ENCODE measurements around the gene PLEKHG1.
A peak's percentile ranks its signal among the peaks of the same experiment; 100 is the strongest.

PLEKHG1 gene

DNA sequence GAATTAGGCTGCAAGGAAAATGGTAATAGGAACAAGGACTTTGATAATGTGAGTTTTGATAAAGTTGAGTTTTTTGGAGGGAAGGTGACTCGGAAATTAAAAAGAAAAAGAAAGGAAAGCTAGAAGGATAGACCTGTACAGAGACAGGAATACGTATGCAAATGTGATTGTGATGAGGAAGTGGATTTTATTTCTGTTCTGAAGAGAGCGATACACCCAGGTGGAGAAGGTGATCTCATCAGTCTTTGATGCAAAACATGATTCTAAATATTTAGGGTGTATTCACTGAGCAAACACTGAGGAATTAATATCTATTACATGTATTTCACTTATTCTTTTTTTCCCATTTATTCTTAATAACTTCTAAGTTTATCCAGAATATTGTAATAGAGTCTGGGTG is 9.2 kb upstream of the PLEKHG1 start:
- no peak for DNase-seq

DNA sequence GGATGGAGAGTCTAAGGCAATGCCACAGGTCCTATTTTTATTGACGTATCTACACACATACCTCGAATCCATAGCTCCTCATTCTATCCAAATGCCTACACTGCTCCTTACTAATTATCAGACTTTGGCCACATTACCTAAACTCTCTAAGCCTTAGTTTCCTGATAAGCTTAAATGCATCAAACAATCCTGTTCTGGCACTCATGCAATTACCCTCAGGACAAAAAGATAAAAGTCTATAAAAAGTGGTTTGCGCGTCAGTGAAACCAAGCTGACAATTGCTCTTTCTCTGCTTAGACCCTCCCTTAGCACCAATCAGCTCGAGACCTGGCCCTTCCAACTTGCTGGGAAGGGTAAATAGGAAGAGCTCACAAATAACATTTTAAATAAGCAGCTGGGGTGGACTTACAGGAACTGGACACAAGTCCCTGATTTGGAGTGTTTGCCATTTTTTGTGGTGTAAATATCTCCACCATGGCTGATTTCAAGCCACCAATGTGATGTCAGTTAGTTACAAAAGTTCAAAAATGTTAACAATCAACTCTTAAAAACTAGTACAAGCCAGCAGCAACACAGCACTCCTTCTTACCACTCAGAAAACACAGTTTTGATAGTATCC is 7.2 kb upstream of the PLEKHG1 start:
- no peak for DNase-seq

DNA sequence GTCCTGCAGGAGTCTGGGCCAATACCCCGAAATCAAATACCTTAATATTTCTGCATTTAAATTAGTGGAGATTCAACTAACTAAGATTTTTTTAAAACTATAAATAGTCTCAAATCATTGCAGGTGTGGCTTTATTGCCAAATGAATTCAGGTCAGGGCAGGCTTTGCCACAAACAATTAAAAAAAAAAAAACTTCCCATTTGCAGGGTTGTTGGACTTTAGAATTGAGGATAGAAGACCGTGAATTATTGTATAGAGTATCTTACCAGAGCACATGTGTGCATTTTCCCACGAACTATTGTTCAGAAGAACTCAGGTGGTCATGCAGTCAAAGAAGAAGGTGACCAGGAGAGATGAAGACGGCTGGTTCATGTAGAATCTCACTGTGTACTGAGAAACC is 6.6 kb upstream of the PLEKHG1 start:
- no peak for DNase-seq

DNA sequence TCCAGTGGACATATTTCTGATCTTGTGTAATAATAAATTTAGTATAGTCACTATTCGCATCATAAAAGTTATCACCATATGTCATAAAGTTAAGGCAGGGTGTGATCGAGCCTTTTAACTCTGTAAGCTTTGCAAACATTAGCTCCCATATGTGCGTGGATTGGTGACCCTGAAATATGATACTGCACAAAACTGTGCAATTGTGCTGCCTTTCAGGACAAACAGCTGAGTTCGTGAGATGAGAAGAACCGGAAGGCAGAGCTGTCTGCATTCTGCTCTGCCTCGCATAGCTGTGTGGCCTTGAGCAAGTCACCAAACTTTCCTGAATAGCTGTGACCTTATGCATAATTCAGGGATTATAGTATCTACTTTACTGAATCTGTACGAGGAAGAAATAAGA is 3.2 kb upstream of the PLEKHG1 start:
- no peak for DNase-seq

DNA sequence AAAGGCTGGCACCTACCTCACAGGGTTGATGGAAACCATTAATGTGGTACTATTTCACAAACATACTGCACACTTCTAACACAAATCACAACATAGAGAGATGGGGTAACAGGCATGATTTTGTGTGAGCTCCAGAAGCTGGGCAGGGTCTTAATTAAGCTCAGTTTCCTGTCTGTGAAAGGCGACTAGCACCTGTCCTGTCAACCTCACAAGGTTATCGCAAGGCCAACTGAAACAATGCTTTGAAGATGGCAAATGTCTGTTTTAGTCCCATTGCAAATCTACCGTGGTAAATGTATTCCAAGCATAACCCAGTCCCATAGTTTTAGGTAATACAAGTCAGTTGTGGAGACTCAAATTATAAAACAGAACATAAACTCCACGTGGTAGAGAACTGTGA is 1.3 kb upstream of the PLEKHG1 start:
- DNase-seq = no peak

DNA sequence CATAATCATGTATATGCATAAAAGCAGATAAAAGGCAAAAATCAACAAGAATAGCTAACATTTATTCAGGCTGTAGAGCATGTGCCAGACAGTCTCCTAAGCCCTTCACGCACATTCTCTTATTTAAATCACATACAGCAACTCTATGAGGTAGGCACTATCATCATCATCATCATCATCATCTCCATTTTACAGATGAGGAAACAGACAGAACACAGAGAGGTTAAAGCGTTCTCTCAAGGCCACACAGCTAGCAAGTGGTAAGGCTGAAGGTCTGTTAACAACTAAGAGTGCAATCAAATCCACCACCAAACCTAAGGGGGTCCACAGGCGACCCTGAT is 857 bp upstream of the PLEKHG1 start:
- no peak for DNase-seq

DNA sequence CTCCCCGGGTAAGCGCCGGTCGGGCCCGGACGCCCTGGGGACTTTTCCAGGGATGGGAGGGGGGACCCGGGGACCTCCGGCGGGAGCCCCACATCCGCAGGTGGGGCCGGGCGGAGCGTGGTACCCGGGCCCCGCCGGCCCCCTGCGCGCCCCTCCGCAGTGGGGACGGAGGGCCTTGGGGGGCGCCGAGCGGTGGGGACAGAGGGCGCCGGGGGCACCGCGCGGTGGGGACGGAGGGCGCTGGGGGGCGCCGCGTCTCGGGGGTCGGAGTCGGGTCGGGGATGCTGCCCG is 270 bp downstream of the PLEKHG1 start:
- no peak for DNase-seq

DNA sequence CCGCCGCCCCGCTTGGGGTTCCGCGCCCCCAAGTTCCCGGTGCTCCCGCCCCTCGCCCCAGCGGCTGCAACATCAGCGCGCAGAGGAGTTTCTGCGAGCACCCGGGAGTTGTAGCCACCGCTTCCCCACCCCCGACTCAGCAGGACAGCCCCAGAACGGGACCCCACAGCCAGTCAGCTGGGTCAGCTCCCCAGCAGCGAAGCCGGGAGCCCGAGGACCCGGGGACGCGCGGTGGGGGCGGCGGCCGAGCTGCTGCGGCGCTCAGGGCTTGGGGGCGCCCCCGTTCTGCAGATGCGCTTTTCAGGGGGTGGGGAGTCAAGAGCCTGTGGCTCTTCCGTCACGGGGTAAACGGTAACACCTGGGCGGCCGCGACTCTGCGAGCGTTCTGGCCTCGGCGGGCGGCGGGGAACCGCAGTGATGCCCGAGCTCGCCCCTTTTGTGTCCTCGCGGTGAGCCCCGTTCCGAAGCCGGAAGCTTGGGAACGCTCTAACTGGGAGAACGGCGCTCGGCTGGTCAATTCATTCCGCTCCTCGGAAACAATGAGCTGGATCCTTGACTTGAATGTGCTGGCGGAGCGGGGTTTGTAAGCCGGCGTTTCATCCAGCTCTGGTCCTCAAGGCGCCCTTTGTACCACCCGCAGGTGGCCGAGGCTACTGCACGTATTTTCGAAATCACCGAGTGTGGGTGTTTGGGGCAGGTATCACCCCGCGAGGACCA is 774 bp downstream of the PLEKHG1 start:
- peak; percentile 62 for DNase-seq

DNA sequence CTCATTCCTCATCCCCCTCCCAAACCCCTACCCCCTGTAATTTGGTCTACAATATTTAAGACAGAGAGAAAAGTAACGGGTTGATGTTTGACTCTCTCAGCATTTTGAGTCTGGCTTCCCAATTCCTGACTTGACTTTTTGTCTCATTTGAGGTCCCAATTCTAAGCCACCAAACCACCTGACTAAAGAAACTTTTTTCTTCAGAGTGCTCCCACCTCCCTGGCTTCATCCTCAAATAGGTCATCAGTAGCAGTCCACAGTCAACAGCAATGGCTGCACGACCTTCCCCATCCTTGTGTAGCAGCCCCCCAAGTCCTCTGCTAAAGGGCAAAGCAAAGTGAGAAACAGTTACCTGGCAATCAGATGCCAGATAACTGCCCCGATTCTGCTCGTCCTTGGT is 1.8 kb downstream of the PLEKHG1 start:
- no peak for DNase-seq

DNA sequence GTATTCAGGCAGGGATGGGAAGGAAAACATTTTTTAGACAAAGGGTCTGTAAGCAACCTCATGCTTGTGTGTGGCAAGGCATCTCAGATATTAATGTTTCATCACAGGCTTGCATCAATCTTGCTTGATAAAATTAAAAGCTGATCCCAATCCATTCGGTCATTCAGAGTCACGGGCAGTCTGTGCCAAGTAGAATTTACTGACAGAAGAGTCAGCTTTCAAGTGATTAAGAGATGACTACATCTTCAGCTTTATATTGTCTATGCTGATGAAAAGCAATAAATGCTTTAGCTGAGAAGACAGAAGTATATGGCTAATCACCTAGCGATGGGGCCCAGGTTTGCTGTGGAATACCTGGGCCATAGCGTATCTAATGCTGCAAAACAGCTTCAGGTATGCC is 3.5 kb downstream of the PLEKHG1 start:
- no peak for DNase-seq

DNA sequence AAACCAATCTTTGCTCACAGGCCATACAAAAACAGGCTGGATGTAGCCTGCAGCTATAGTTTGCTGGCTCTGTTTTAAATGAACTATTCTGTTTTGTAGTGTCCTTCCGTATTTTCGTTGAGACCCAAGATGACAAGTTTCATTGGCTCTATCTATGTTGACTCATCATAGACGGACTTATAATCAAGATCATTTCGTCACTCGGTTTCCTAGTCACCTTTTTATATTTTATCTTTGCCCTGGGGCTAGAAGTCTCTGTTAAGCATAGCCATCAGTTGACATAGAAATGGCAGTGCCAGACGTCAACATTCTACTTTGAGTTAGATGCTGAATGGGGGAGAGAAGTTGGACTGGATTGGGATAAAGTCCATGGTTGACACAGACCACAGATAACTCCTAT is 4.8 kb downstream of the PLEKHG1 start:
- no peak for DNase-seq

DNA sequence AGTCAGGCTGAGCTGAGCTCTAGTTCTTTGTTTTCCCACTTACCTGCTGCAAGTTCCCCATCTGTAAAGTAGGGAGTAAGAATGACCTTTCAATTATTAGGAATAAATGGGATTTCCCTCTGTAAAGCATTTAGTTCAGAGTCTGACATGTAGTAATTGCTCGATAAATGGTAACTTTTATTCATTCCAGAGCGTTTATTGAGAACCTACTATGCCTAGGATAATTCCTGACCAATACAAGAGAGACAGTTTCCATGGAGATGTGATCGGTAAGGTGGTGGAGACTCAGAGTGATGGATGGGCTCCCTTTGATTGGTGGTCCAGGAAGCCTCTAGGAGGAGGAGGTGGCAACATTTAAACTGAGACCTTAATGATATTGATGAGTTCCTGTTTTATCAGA is 5.6 kb downstream of the PLEKHG1 start:
- no peak for DNase-seq

DNA sequence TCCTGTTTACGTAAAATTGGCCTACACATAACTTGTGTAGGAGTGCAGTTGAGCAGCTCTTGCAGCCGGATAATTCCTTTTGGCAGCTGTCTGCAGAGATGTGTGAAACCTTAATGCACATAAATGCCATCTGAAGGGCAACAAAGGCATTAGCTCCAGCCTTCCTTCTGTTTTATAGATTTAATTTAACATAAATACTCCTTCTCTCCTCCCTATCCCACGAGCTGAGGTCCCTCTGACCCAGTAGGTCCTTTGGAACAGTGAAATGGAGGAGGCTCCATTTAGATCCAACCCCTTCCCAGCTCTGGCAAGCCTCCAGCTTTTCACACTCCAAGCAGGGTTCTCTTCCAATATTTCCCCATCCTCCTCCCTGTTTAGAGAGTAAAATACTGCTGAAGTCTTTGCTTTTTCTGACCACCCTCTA is 6.5 kb downstream of the PLEKHG1 start:
- no peak for DNase-seq

DNA sequence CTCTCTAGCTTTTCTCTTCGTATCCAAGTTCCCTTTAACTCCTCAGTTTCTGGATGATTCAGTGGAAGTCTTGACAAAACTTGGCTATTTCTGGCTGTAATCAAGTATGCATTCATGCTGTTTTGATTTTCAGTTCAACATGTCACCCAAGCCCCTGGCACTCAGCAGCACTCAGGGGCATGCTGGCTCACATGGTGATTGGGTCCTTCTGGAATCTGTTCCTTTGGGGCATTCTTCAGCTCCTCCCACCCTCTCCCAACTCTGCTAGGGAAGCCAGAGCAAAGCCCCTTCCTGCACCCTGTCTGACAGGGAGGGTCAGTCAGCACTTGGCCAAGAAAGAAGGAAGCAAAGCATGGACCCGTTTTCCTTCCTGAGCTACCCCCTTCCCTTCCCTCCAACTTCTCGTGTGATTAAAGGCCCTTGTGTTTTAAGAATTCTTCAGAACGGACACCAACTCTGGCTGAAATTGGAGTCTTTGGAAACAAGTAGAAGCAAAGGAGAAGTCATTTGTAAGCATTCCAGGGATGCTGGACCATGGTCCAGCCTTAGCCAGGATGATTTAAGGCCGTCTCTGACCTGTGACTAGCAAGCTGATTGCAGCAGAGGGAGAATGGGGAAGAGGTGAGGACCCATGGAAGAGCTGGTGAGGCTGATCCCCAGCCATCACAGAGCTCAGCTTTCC is 7.1 kb downstream of the PLEKHG1 start:
- DNase-seq = no peak

DNA sequence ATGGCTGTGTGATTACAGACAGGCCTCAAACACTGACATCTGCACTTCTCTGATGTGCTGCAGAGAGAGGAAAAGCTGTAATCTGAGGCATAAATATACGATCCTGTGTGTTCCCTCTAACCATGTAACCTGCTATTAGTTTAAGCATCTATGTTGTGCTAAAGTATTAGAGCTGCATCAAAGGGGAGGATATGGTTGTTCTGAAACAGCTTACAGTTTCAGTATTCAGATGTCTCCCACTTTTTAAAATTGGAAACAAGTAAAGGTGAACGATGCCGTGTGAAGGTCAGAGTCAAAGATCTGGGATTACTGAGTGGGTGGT is 7.6 kb downstream of the PLEKHG1 start:
- no peak for DNase-seq

DNA sequence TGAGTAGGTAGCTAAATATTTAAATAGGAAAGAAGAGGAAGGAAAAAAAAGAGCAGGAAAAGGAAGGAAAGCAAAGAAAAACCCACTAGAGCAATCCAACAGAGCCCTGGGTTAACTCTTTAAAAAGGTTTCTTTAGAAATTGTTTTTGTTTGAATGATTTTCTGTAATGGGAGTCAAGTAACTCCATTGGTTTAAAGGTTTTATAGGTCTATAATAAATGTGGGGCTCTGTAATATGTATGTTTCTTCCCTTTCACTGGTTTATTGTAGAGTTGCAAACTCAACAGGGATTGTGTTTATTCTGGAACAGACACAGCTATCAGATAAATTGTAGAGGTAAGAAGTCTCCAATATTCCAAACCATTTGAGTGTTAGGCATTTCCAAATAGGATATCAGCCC is 10.9 kb downstream of the PLEKHG1 start:
- no peak for DNase-seq

DNA sequence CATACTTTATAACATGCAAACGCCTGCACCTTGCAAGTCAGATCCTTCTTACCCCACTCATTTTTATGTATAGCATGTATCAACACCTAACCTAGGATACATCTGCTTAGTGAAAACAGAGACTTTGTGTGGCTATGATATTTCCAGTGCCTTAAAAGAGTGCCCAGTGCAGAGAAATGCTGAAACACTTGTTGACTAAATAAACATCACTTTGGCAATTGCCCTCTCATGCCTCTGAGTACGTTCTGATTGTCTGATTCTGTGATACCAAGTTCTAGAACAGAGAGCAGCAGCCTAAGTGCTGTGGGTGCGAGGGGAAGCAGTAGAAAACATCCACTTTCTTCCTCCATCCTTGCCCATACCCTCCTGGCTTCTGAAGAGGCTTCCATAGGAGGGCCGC is 13.6 kb downstream of the PLEKHG1 start:
- no peak for DNase-seq

DNA sequence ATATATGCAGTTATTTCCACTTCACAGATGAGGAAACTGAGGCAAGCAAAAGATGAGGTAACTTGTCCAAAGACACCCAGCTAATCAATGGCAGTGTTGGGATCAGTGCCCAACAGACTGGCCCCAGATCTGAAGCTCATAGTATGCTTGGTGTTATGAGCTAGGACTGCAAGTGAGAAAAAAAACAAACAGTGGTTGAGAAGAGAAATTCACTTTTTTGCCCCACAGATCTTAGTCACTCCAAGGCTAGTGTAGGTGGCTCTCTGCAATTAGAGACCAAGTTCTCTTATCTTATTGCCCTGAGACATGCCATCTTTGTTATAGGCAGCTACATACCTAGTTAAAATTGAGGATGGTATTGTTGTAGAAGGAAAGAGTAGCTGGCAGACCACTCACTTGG is 16.3 kb downstream of the PLEKHG1 start:
- no peak for DNase-seq

DNA sequence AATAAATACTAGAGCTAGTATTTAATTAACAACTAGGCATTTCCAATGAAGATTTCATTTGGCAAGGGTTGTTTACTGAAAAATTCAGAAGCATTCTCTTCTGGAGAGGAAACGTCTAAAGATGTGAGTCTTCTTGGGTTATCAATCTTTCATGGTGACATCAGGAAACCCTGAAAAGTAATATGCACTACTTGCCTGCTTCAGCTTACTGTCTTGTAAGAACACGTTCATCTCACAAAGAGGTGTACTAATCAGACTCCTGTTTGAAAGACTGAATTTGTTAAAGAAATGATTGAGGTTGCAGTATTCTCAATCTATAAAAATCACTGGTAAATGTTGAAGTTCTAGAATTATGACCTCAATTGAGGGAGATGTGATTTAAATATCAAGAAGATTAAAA is 16.9 kb downstream of the PLEKHG1 start:
- DNase-seq = no peak

DNA sequence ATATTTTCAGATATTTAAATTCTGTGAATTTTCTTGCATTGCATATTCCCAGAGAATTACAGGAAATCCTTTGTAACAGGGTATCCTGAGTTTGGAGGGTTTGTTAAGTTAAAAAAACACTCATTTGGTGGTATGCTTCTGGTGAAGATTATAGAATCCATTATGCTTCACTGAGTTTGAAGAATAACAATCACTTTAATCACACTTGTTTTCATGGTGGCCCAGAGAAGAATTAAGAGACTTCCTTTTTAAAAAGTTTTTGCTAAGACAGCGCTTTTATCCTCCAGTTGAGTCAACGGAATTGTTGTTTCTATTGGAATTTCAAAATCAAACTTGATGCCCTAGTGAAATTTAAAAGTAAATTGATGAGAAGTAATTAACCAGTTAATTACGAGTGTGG is 17.4 kb downstream of the PLEKHG1 start:
- DNase-seq = no peak

DNA sequence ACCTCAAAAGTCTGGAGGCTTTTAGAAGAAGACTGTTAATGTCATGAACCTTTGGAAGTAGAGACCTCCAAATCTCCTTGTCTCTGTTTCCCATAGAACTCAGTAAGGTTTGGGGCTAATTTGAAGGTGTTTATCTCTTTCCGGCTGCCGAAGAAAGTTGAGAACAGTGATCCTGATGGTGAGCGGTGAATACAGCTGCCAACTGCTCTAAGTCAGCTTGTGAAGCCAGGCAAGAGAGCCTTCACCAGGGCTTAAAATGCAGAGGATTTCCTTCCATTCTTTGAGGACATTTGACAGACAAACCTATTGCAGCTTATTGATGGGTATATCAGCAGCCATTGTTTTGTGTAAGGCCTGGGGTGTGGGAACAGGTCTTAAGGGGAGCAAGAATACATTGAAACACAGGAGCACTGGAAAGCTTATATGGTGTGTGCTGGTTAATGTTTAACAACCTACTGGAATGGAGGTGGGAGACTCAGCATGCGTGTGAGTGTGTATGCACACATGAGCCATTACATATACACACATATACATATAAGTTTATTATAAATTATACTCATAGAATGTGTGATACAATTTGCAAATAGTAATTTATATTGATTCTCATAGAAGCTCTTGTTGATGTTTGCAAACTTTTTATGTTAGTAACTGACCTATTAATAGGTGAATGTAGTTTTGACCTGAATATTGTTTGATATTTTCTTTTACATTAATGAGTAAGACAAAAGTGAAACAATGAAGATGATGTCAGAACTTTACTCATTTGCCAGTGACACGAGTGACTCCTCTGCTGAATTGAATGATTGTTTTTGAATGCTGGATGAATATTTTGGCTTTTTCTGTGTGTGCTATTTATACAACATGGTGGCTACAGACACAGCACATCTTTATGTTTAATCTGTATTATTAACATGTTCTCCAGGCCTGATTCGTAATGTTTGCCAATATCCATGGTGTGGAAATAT is 18.1 kb downstream of the PLEKHG1 start:
- no peak for DNase-seq

DNA sequence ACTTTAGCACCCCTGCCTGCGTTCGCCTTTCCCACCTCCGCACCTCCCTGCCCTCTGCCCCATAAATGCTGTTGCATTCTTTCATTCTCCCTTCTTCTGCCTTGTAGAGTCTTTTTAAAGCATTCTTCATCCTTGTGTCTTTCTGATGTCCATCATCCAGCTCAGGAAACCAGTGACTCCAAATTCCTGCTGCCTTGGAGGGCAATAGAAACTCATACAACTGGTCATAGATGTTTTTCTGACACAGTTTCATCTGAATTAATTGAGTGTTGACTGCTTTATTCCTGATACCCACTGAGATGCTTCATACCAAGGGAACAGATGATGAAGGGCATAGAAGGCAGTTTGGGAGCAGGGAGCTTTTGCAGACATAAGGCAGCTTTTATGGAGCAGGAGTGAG is 19.6 kb downstream of the PLEKHG1 start:
- DNase-seq = no peak

DNA sequence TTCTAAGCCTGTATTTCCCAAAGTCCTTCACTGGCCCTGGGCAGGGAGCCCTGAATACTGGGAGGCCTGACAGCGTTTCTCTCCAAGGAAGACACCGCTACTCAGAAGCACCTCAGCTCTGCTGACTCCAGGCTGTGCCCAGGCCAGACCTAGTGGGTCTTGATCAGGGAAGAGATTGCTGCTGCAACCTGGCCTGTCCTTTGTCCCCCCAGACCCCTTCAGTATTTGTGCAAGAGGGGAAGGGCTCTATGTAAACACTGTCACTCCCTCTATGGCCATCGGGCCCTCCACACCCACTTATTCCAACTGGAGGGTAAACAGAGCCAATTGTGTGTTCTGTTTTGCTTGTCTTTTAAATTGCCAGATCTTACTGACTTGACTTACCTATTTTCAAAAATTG is 20.6 kb downstream of the PLEKHG1 start:
- no peak for DNase-seq

DNA sequence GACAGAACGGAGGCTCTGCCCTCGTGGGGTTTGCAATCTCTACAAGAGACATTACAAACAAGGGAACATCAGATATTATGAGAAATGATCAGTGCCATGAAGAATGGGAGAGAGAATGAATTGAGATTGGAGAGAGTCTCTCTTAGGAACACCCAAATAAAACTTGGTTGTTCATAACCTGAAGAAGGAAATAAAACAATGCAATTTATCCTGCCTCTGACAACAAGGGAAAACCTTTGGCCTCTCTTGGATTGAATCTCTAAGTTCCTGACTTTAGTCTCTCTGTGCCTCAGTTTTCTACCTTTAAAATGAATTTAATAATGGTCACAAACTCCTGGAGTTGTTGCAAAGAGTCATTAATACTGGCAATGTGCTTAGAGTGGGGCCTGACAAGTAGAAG is 21.1 kb downstream of the PLEKHG1 start:
- no peak for DNase-seq
